Measurements from ENCODE around the gene SDK1. TPM values are rescaled to one million over a fixed set of nuclear protein-coding genes. Genes with fewer than 3 reads are reported as not detected.
A peak's percentile ranks its signal among the peaks of the same experiment; 100 is the strongest.

SDK1 gene
- polyA plus RNA-seq, 1 donor: 7.1 TPM

- no peak for DNase-seq
These were observed 11.1 kb upstream of the SDK1 start for GRCh38 chr7:3289996-3290395.

GRCh38 chr7:3292694-3293093, 8.4 kb upstream of the SDK1 start:
- no peak for DNase-seq

GRCh38 chr7:3294432-3295100, 6.5 kb upstream of the SDK1 start:
- no peak for DNase-seq

GRCh38 chr7:3297105-3297819, 3.8 kb upstream of the SDK1 start:
- no peak for DNase-seq

DNA sequence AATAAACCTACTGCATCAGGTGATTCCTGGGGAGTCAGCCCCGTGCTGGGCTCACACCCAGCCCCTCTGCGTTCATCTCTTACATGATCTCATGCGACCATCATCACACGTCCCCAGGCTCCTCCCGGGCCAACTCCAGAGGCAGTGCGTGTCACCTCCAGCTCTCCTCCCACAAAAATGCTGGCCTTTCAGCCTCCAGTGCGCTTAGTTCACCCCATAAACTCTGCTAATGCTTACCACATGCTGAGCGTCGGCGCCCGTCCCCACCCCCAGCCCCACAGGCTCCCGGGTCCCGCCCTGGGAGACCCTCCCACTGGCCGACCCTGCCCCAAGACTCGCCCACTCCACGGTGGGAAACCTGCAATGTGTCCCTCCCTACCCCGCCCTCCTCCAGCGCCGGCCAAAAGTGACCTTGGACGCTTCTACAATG, 816 bp upstream of the SDK1 start:
- no peak for DNase-seq

DNA sequence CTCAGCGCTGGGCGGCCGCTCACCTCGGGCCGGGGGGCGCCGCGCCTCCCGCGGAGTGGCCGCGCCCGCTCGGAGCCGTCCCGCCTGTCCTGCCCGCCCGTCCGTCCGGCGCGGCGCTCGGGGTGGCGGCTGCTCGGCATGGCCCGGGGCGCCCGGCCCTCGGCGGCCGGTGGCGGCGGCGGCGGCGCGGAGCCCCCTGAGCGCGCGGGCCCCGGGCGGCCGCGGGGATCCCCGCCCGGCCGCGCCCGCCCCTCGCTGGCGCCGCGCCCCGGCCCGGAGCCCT, 338 bp downstream of the SDK1 start:
- DNase-seq: no peak

GRCh38 chr7:3301831-3302618, 973 bp downstream of the SDK1 start:
- peak; percentile 55 for DNase-seq

DNA sequence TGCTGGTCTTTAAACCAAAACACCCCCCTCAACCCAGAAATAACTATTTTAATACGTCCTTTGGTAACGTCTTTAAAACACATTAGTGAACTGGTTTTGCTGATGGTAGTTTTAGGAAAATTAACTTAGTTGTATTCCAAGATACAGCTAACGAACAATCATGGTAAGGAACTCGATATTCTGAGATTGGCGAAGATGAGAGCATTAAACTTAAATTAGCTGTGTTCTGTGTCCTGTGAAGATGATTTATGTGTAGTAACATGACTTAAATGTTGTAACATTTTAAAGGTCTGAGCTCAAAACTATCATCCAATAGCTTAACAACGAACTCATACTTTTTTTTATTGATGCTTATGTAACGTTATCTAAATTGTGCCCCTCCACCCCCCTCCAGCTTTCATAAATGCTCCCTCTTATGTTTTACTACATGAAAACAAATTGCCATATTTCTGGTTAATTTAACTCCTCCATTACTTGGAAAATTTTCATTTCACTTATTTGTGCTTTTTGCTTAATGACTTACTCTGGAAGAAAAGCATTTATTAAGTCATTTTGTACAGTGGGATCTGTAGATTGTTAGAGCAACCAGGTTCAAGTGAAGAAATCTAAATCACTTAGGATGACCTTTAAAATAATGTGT, 1.7 kb downstream of the SDK1 start:
- no peak for DNase-seq

- DNase-seq: no peak
These were observed 3.1 kb downstream of the SDK1 start for GRCh38 chr7:3304131-3304530.

DNA sequence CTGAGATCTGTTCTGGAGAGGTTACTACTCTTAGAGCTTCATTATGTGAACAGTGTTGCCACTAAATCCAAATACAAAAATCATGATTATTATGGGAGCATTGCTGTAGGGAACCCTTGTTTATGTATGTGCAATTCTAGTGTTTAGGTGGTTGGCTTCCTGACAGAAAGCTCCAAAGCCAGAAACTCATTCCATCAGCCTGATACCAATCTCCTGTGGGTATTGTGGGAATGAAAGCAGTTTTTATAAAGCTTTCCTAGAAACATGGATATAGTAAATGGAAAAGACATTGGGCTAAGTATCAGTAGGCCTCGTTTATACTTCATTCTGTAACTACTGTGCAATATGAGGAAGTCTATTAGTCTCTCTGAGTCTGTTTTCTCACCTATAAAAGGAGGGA, 6.4 kb downstream of the SDK1 start:
- DNase-seq: no peak

- DNase-seq: no peak
These were observed 8.1 kb downstream of the SDK1 start for GRCh38 chr7:3309140-3309539.

DNA sequence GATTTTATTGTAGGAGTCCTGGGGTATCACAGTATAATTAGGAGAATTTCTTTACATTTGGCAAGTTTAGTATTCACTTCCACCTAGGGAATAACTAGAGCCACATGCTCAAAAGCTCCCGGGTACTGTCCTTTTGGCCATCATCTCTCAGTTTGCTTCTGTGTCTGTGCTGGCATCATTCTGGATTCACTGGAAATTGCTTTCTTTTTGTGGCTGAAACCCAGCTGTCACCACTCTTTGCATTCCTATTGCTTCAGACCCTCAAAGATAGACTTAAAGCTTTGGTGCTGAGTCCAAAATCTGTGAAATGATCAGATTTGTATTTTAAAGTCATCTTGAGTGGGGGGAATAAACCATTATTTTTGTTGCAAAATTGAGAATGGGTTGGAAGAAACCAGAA, 8.9 kb downstream of the SDK1 start:
- DNase-seq: no peak

- no peak for DNase-seq
These were observed 9.8 kb downstream of the SDK1 start for GRCh38 chr7:3310884-3311283.

DNA sequence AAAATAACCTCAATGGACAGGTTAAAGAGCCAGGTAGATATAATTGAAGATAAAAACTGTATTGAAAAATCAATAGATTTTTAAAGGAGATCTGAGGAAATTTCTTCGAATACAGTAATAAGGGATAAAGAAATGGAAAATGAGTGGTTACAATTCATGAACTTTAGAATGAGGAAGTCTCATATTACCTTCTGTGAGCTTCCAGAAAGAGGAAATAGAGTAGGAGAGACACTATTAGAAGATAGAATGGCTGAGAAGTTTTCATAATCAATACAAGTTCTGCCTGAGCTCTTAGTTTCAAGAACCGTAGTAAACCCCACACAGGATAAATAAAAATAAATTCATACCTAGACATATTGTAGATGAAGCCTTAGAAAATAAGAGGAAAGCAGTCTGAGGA, 11.5 kb downstream of the SDK1 start:
- no peak for DNase-seq

DNA sequence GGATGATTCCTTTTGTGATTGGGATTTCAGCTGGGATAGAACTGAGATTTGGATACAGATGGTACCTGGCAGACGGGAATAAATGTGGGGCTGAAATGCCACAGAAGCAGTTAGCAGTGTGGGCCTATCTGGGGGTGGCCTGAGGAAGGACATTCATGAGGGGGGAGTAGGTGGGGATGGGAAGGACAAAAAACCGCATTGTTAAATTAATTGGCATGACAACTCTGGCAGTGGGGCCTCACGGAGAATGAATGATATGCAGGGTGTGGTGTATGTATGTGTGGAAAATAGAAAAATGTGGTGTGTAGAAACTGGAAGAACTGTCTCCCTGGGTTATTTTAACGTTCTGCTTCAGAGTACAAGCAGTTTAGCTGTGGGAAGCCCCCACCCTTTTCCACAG, 17.8 kb downstream of the SDK1 start:
- DNase-seq: no peak

- no peak for DNase-seq
These were observed 20.2 kb downstream of the SDK1 start for GRCh38 chr7:3321206-3321605.

GRCh38 chr7:3321745-3322144, 20.7 kb downstream of the SDK1 start:
- no peak for DNase-seq

GRCh38 chr7:3326246-3326645, 25.2 kb downstream of the SDK1 start:
- no peak for DNase-seq

GRCh38 chr7:3327099-3327498, 26.0 kb downstream of the SDK1 start:
- no peak for DNase-seq

- no peak for DNase-seq
These were observed 26.6 kb downstream of the SDK1 start for GRCh38 chr7:3327655-3328054.

DNA sequence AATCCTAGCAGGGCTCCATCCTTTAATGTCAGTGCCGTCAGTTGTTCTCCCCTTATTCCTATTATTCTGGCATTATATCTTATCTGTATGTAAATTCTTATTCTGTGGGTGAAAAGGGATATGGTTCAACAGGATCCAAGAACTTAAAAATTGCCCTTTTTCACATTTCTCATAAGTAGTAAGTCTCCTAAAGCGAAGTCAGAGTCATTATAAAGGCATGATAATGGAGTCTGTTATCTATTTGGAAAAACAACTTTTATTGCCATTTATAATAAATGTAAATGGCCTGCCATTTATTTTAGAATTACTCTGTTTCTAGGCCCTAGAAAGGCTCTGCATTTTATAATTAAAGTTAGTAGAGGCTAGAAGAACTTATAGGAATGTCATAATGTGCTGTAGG, 31.3 kb downstream of the SDK1 start:
- DNase-seq: no peak

GRCh38 chr7:3333861-3334260, 32.8 kb downstream of the SDK1 start:
- no peak for DNase-seq

- DNase-seq: no peak
These were observed 35.1 kb downstream of the SDK1 start for GRCh38 chr7:3336042-3336665.
